HL-60 (cell line): ENCODE data around the gene NPRL2.

ENCODE experiments used
- DNase-seq, 2 experiments: peaks; one replicate each; pipeline ENCODE4 v3.0.0-alpha.2; 2010 to 2020; ENCODE audit warnings: low read depth in 1 of 2, low spot score in 1 of 2
- H3K27ac ChIP-seq: fragments of 250-450 bp; sonication (Bioruptor Pico); replicated peaks from 2 replicates; pipeline ENCODE4 v1.5.1; 2020; ENCODE audit warnings: mild to moderate bottlenecking, moderate library complexity
- H3K27me3 ChIP-seq: fragments of 250-450 bp; sonication (Bioruptor Pico); 2 replicates; pipeline ENCODE4 v1.5.1; 2021; ENCODE audit warnings: mild to moderate bottlenecking, moderate library complexity; ENCODE audit not compliant: insufficient read depth, poor library complexity, severe bottlenecking
- H3K4me3 ChIP-seq: replicated peaks from 2 replicates; pipeline ENCODE4 v1.5.1; 2011; ENCODE audit warnings: mild to moderate bottlenecking, control low read depth, low read length; ENCODE audit not compliant: insufficient read depth
- GABPA ChIP-seq: IDR thresholded peaks from 2 replicates; pipeline ENCODE4 v1.6.1; 2012; ENCODE audit warnings: low read depth
- POLR2AphosphoS5 ChIP-seq: IDR thresholded peaks from 2 replicates; pipeline ENCODE4 v1.6.1; 2012; ENCODE audit warnings: low read depth
- SPI1 ChIP-seq: IDR thresholded peaks from 2 replicates; pipeline ENCODE4 v1.6.1; 2012; ENCODE audit warnings: low read depth, mild to moderate bottlenecking, borderline replicate concordance
- TF ChIP-seq, protein P1 (sequence below): IDR thresholded peaks from 2 replicates; pipeline ENCODE4 v1.6.1; 2012; ENCODE audit warnings: low read depth; ENCODE audit not compliant: insufficient replicate concordance
- TF ChIP-seq, protein P2 (sequence below): IDR thresholded peaks from one replicate; pipeline ENCODE4 v1.5.1; 2011; ENCODE audit warnings: low read length, control low read depth, inconsistent platforms; ENCODE audit not compliant: insufficient read depth

NPRL2 gene

DNA sequence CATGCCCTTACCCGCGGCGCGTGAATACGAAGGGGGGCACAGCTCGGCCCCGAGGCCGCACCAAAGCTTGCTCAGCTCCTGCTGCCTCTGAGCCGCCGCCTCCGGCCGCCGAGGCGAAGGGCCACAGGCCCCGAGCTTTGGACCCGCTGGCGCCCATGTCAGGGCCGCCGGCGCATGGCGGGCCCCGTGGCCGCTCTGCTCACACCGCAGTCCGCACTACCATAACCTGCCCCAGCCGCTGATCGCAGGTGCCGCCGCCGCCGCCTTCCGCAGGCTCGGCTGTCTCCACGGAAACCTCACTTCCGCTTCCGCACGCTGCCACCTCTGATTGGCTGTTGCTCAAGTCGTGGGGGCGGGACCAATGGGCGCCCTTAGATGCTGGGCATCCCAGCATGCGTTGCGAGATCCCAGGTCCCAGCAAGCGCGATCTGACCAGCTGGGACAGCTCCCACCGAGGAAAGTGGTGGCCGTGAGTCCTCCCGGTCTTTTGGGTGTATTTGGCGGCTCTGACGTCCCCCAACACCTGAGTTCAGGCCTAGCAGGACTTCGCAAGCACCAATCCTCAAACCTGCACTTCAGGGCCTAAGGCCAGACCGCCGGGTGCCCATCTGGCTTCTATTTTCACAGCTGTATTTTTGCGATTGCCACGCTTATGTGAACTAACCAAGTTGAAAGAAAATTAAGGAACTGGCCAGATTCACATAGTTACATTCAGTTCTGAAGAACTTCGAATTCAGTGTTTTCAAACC lies 22.5 kb downstream of the NPRL2 start, which contains the start of gene TUSC2:
TSS of gene TUSC2 (minus strand) at position 281 of the 749 bp plus-strand sequence. CDS start at position 157, 124 bp downstream.
- Histone ChIP-seq H3K4me3 (peak within 1 kb of the TSS; percentile 94), H3K27me3 (no peaks in the 10 kb centered on the region), H3K27ac (peak within 1 kb of the TSS; percentile 75)
- TF ChIP-seq GABPA (peak; percentile 88), POLR2AphosphoS5 (peak; percentile 55; the same call in 1 of the 2 replicates), SPI1 (peak; percentile 89)
- TF ChIP-seq, protein P1, sequence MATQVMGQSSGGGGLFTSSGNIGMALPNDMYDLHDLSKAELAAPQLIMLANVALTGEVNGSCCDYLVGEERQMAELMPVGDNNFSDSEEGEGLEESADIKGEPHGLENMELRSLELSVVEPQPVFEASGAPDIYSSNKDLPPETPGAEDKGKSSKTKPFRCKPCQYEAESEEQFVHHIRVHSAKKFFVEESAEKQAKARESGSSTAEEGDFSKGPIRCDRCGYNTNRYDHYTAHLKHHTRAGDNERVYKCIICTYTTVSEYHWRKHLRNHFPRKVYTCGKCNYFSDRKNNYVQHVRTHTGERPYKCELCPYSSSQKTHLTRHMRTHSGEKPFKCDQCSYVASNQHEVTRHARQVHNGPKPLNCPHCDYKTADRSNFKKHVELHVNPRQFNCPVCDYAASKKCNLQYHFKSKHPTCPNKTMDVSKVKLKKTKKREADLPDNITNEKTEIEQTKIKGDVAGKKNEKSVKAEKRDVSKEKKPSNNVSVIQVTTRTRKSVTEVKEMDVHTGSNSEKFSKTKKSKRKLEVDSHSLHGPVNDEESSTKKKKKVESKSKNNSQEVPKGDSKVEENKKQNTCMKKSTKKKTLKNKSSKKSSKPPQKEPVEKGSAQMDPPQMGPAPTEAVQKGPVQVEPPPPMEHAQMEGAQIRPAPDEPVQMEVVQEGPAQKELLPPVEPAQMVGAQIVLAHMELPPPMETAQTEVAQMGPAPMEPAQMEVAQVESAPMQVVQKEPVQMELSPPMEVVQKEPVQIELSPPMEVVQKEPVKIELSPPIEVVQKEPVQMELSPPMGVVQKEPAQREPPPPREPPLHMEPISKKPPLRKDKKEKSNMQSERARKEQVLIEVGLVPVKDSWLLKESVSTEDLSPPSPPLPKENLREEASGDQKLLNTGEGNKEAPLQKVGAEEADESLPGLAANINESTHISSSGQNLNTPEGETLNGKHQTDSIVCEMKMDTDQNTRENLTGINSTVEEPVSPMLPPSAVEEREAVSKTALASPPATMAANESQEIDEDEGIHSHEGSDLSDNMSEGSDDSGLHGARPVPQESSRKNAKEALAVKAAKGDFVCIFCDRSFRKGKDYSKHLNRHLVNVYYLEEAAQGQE = peak; percentile 47
- TF ChIP-seq, protein P2, sequence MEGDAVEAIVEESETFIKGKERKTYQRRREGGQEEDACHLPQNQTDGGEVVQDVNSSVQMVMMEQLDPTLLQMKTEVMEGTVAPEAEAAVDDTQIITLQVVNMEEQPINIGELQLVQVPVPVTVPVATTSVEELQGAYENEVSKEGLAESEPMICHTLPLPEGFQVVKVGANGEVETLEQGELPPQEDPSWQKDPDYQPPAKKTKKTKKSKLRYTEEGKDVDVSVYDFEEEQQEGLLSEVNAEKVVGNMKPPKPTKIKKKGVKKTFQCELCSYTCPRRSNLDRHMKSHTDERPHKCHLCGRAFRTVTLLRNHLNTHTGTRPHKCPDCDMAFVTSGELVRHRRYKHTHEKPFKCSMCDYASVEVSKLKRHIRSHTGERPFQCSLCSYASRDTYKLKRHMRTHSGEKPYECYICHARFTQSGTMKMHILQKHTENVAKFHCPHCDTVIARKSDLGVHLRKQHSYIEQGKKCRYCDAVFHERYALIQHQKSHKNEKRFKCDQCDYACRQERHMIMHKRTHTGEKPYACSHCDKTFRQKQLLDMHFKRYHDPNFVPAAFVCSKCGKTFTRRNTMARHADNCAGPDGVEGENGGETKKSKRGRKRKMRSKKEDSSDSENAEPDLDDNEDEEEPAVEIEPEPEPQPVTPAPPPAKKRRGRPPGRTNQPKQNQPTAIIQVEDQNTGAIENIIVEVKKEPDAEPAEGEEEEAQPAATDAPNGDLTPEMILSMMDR = no peak
- DNase-seq = peak; percentile 97 to 98

DNA sequence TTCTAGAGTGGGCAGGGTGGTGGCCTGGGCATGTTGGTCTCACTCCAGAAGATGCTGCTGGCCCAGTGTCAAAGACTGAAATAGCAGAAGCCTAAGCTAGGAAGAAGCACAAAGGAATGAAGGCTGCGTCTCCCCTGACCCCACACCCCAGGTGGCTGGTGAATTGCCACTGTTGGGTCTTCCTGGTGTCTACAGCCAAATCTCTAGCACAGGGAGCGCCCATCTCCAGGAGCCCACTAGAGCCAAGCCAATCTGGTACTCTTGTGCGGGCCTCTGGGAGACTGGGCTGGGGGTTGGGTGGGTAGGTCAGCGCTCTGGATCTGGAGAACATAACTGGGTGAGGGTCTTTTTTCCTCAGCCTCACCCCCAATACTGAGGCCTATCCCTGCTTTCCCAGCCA lies 23.4 kb downstream of the NPRL2 start:
- TF ChIP-seq, protein P1 = no peak
- no peak for TF ChIP-seq POLR2AphosphoS5
- TF ChIP-seq, protein P2 = no peak
- TF ChIP-seq SPI1 = no peak
- no peak for TF ChIP-seq GABPA
- peak overlapping the region; percentile 94 for H3K4me3 ChIP-seq
- DNase-seq = no peak
- peak overlapping the region; percentile 75 for H3K27ac ChIP-seq
- no peaks in the 10 kb centered on the region for H3K27me3 ChIP-seq

DNA sequence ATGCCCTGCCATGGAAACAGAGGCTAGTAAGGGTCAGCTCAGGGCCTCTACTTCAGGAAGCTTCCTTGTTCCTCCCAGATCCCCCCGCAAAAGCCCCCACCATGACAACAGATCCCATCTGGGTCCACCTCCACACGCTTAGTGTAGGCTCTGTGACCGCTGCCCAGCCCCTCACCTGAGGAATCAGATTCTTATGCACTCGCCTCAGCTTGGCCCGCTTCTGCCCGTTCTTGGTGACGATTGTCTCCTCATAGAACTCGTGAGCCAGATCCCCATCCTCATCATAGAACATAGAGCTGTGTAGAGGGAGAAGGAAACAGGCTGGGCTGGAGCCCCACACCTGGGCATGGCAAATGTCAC lies 24.4 kb downstream of the NPRL2 start:
- TF ChIP-seq, protein P2 = no peak
- TF ChIP-seq POLR2AphosphoS5 (no peak), SPI1 (no peak), GABPA (no peak)
- TF ChIP-seq, protein P1 = no peak
- Histone ChIP-seq H3K27ac (peak overlapping the region; percentile 50), H3K4me3 (no peak overlapping the region), H3K27me3 (no peaks in the 10 kb centered on the region)
- no peak for DNase-seq
